HG03064 (cell line): ENCODE measurements around the gene FOS.
"Not testable (repeated sequence)": the region's sequence is repeated elsewhere in the genome, so short reads cannot be mapped to it uniquely, and the experiment has no call there.

Experiments
- ATAC-seq: cut with Tn5 transposase; IDR thresholded peaks from one replicate; pipeline ENCODE4 v1.9.1; 2021; ENCODE audit warnings: low read depth; ENCODE audit not compliant: unreplicated experiment

Gene FOS

GRCh38 chr14:75292101-75292563 is 13.5 kb downstream of the FOS start:
- no peak for ATAC-seq

- ATAC-seq = no peak
Measured at GRCh38 chr14:75292886-75293285, 14.3 kb downstream of the FOS start.

GRCh38 chr14:75293920-75294648 is 15.5 kb downstream of the FOS start:
- peak; percentile 95 for ATAC-seq

- no peak for ATAC-seq
Measured at GRCh38 chr14:75294649-75295033, 16.0 kb downstream of the FOS start.

GRCh38 chr14:75295061-75295461 is 16.4 kb downstream of the FOS start:
- no peak for ATAC-seq

GRCh38 chr14:75295491-75296345 is 17.1 kb downstream of the FOS start:
- ATAC-seq = no peak

GRCh38 chr14:75297411-75298040 is 18.9 kb downstream of the FOS start:
- no peak for ATAC-seq

- no peak for ATAC-seq
Measured at GRCh38 chr14:75298187-75298965, 19.7 kb downstream of the FOS start.

GRCh38 chr14:75299059-75299458 is 20.4 kb downstream of the FOS start:
- no peak for ATAC-seq

- no peak for ATAC-seq
Measured at GRCh38 chr14:75299576-75299975, 20.9 kb downstream of the FOS start.

GRCh38 chr14:75301666-75302325 is 23.2 kb downstream of the FOS start:
- no peak for ATAC-seq

GRCh38 chr14:75303381-75303789 is 24.8 kb downstream of the FOS start:
- no peak for ATAC-seq

- not testable (repeated sequence) for ATAC-seq
Measured at GRCh38 chr14:75306410-75306809, 27.8 kb downstream of the FOS start.

GRCh38 chr14:75306927-75307699 is 28.5 kb downstream of the FOS start:
- ATAC-seq = no peak

- ATAC-seq = no peak
Measured at GRCh38 chr14:75307700-75308379, 29.2 kb downstream of the FOS start.

- ATAC-seq = not testable (repeated sequence)
Measured at GRCh38 chr14:75308991-75309390, 30.4 kb downstream of the FOS start.

GRCh38 chr14:75309561-75309960 is 30.9 kb downstream of the FOS start:
- ATAC-seq = not testable (repeated sequence)

GRCh38 chr14:75310295-75311111 is 31.9 kb downstream of the FOS start:
- no peak for ATAC-seq
